ENCODE data around the gene METTL1.

The METTL1 gene

GRCh38 chr12:57745485-57745881 is 26.4 kb downstream of the METTL1 start:
- DNase-seq (ENCODE audit: low read depth in 1 of 2, low spot score in 1 of 2): no peak
- Histone ChIP-seq H3K27ac (replicated peaks) (peak overlapping the region; percentile 84), H3K4me3 (replicated peaks; ENCODE audit: insufficient read depth, low read length) (peak overlapping the region; percentile 54), H3K27me3 (ENCODE audit: insufficient read depth, poor library complexity, severe bottlenecking) (no peaks in the 10 kb centered on the region)
- TF ChIP-seq REST (IDR thresholded peaks at IDR 0.05; ENCODE audit: insufficient replicate concordance, low read depth): no peak
- TF ChIP-seq CTCF (IDR thresholded peaks at IDR 0.05; ENCODE audit: insufficient read depth, low read length): no peak
- peak; percentile 92 for TF ChIP-seq POLR2AphosphoS5 (IDR thresholded peaks at IDR 0.05; ENCODE audit: low read depth)
- TF ChIP-seq GABPA (IDR thresholded peaks at IDR 0.05; ENCODE audit: low read depth): no peak

GRCh38 chr12:57744777-57745484 is 27.0 kb downstream of the METTL1 start, which contains the start of gene TSPAN31:
Gene TSPAN31, plus strand, starts transcription at chr12:57745039. Its CDS starts 116 bp downstream, at chr12:57745155.
- TF ChIP-seq POLR2AphosphoS5 (IDR thresholded peaks at IDR 0.05; ENCODE audit: low read depth) (no peak), GABPA (IDR thresholded peaks at IDR 0.05; ENCODE audit: low read depth) (peak; percentile 67), CTCF (IDR thresholded peaks at IDR 0.05; ENCODE audit: insufficient read depth, low read length) (no peak), REST (IDR thresholded peaks at IDR 0.05; ENCODE audit: insufficient replicate concordance, low read depth) (no peak), SPI1 (IDR thresholded peaks at IDR 0.05; ENCODE audit: borderline replicate concordance, low read depth) (no peak)
- Histone ChIP-seq H3K27ac (replicated peaks) (peak within 1 kb of the TSS; percentile 84), H3K27me3 (ENCODE audit: insufficient read depth, poor library complexity, severe bottlenecking) (no peaks in the 10 kb centered on the region), H3K4me3 (replicated peaks; ENCODE audit: insufficient read depth, low read length) (peak within 1 kb of the TSS; percentile 54)
- DNase-seq (ENCODE audit: low read depth in 1 of 2, low spot score in 1 of 2): peak; percentile 90 to 99

- peak; percentile 78 to 89 for DNase-seq (ENCODE audit: low read depth in 1 of 2, low spot score in 1 of 2)
- H3K27ac ChIP-seq (replicated peaks): peak overlapping the region; percentile 84
- TF ChIP-seq CTCF (IDR thresholded peaks at IDR 0.05; ENCODE audit: insufficient read depth, low read length) (no peak), POLR2AphosphoS5 (IDR thresholded peaks at IDR 0.05; ENCODE audit: low read depth) (no peak), GABPA (IDR thresholded peaks at IDR 0.05; ENCODE audit: low read depth) (no peak), SPI1 (IDR thresholded peaks at IDR 0.05; ENCODE audit: borderline replicate concordance, low read depth) (no peak), REST (IDR thresholded peaks at IDR 0.05; ENCODE audit: insufficient replicate concordance, low read depth) (no peak)
- peak overlapping the region; percentile 54 for H3K4me3 ChIP-seq (replicated peaks; ENCODE audit: insufficient read depth, low read length)
- H3K27me3 ChIP-seq (ENCODE audit: insufficient read depth, poor library complexity, severe bottlenecking): no peaks in the 10 kb centered on the region
Observed at GRCh38 chr12:57744194-57744776, 27.6 kb downstream of the METTL1 start.

Data from HL-60 (cell line).